HCT116 (cell line): Measurements from ENCODE around the gene PDE6H. TPM values are rescaled to one million over a fixed set of nuclear protein-coding genes. Genes with fewer than 3 reads are reported as not detected.

Source experiments
- ATAC-seq: fragments of 200-7000 bp; cut with Tn5 transposase; 2 replicates; pipeline ENCODE4 v1.9.1; 2020; ENCODE audit warnings: mild to moderate bottlenecking, moderate library complexity
- BruUV-seq: library from RNA; stranded (reverse); fragments of 400-500 nt; replicated peaks from 2 replicates; lab custom pipeline; 2021; lab: Mats Ljungman, UMichigan
- CTCF ChIA-PET: fragments of 300-600 bp; sonication (Branson Sonifier 250); formaldehyde crosslinking; loops from one replicate; lab custom pipeline; 2021; ENCODE audit warnings: antibody characterized with exemption; lab: Charles Lee
- POLR2A ChIA-PET: fragments of 300-600, 350-600 bp; sonication (Branson Sonifier 250); formaldehyde crosslinking; loops from one replicate; lab custom pipeline; 2021; ENCODE audit warnings: antibody characterized with exemption; lab: Charles Lee
- RAD21 ChIA-PET, 2 experiments: fragments of 300-600 bp; sonication (Branson Sonifier 250); formaldehyde crosslinking; loops; one replicate each; lab custom pipeline; 2023; ENCODE audit warnings: low total read pairs in 2 of 2; ENCODE audit not compliant: uncharacterized antibody in 2 of 2, unreplicated experiment in 2 of 2, low non-redundant PET in 1 of 2; lab: Charles Lee
- DNase-seq: peaks from one replicate; pipeline ENCODE4 v3.0.0-alpha.2; 2010; ENCODE audit warnings: low read depth, low spot score
- H2AFZ ChIP-seq: fragments of 200-600 bp; shearing (Covaris generic), sonication (generic); 2 replicates; pipeline ENCODE4 v1.6.1; 2017; ENCODE audit warnings: low read depth, mixed run types, mixed read lengths, antibody characterized with exemption, low read length; ENCODE audit not compliant: poor library complexity, severe bottlenecking
- H3K27ac ChIP-seq: 2 replicates; pipeline ENCODE4 v1.5.1; 2012; ENCODE audit warnings: low read depth, low read length
- H3K27me3 ChIP-seq: fragments of 200-600 bp; sonication (generic); 2 replicates; pipeline ENCODE4 v1.6.1; 2016; ENCODE audit warnings: mixed run types, low read length, mixed read lengths; ENCODE audit not compliant: insufficient read depth
- H3K36me3 ChIP-seq, 2 experiments: fragments of 200-500 bp in 1 of 2; fragments of 200-600 bp in 1 of 2; sonication (Bioruptor generic) in 1 of 2; sonication (generic) in 1 of 2; 2 replicates each; pipeline versions ENCODE4 v1.5.1 to v1.6.1; 2014 to 2016; ENCODE audit warnings: low read length in 2 of 2, inconsistent platforms in 1 of 2, mixed read lengths in 1 of 2, mixed run types in 1 of 2; ENCODE audit not compliant: insufficient read depth in 2 of 2, control insufficient read depth in 1 of 2
- H3K4me1 ChIP-seq, 2 experiments: fragments of 200-600 bp in 1 of 2; sonication (generic) in 1 of 2; 2 replicates each; pipeline versions ENCODE4 v1.5.1 to v1.6.1; 2012 to 2017; ENCODE audit warnings: low read length in 2 of 2, inconsistent platforms in 1 of 2, mild to moderate bottlenecking in 1 of 2, mixed read lengths in 1 of 2, mixed run types in 1 of 2, moderate library complexity in 1 of 2; ENCODE audit not compliant: insufficient read depth in 2 of 2, control insufficient read depth in 1 of 2
- H3K4me2 ChIP-seq: fragments of 200-600 bp; sonication (generic); 2 replicates; pipeline ENCODE4 v1.6.1; 2017; ENCODE audit warnings: mixed run types, low read length, mixed read lengths
- H3K4me3 ChIP-seq, 2 experiments: fragments of 200-600 bp in 1 of 2; sonication (generic) in 1 of 2; replicated peaks in 1 of 2; 2 replicates each; pipeline ENCODE4 v1.5.1; 2011 to 2016; ENCODE audit warnings: low read length in 2 of 2, control low read depth in 1 of 2, low read depth in 1 of 2, mild to moderate bottlenecking in 1 of 2, mixed read lengths in 1 of 2, mixed run types in 1 of 2
- H3K79me2 ChIP-seq: fragments of 200-600 bp; sonication (generic); 2 replicates; pipeline ENCODE4 v1.6.1; 2017; ENCODE audit warnings: mild to moderate bottlenecking, mixed run types, low read length, moderate library complexity, mixed read lengths; ENCODE audit not compliant: insufficient read depth
- H3K9ac ChIP-seq: fragments of 200-600 bp; sonication (generic); 2 replicates; pipeline ENCODE4 v1.6.1; 2016; ENCODE audit warnings: low read length, mixed read lengths
- H3K9me2 ChIP-seq: fragments of 200-600 bp; sonication (generic), shearing (Covaris generic); 2 replicates; pipeline ENCODE4 v1.6.1; 2017; ENCODE audit warnings: mixed run types, mild to moderate bottlenecking, moderate library complexity; ENCODE audit not compliant: insufficient read depth
- H3K9me3 ChIP-seq, 2 experiments: fragments of 200-500 bp in 1 of 2; fragments of 200-600 bp in 1 of 2; sonication (Bioruptor generic) in 1 of 2; sonication (generic) in 1 of 2; 2 replicates each; pipeline ENCODE4 v1.6.1; 2014 to 2017; ENCODE audit warnings: low read length in 2 of 2, mixed read lengths in 2 of 2, inconsistent platforms in 1 of 2, low read depth in 1 of 2, mild to moderate bottlenecking in 1 of 2, mixed run types in 1 of 2, moderate library complexity in 1 of 2; ENCODE audit not compliant: control insufficient read depth in 1 of 2, insufficient read depth in 1 of 2
- H4K20me1 ChIP-seq: fragments of 200-600 bp; sonication (generic), shearing (Covaris generic); 2 replicates; pipeline ENCODE4 v1.6.1; 2017; ENCODE audit warnings: mixed run types, mild to moderate bottlenecking, moderate library complexity; ENCODE audit not compliant: insufficient read depth
- EGR1 ChIP-seq: IDR thresholded peaks from 2 replicates; pipeline ENCODE4 v1.6.1; 2012; ENCODE audit warnings: low read depth
- EZH2 ChIP-seq: fragments of 200-600 bp; sonication (generic); IDR thresholded peaks from 2 replicates; pipeline ENCODE4 v1.6.1; 2017; ENCODE audit warnings: antibody characterized with exemption, mixed run types
- EZH2phosphoT487 ChIP-seq: fragments of 200-600 bp; IDR thresholded peaks from 2 replicates; pipeline ENCODE4 v1.6.1; 2018; ENCODE audit warnings: antibody characterized with exemption, borderline replicate concordance
- JUND ChIP-seq: IDR thresholded peaks from 2 replicates; pipeline ENCODE4 v1.6.1; 2012
- POLR2A ChIP-seq: IDR thresholded peaks from 2 replicates; pipeline ENCODE4 v1.7.0; 2011; ENCODE audit warnings: borderline replicate concordance; ENCODE audit not compliant: insufficient read depth, insufficient read length; ENCODE audit errors: extremely low read depth
- RAD21 ChIP-seq: IDR thresholded peaks from 2 replicates; pipeline ENCODE4 v1.6.1; 2012; ENCODE audit warnings: low read depth, mild to moderate bottlenecking
- REST ChIP-seq: IDR thresholded peaks from 2 replicates; pipeline ENCODE4 v1.6.1; 2012; ENCODE audit warnings: low read depth
- SIN3A ChIP-seq: IDR thresholded peaks from 2 replicates; pipeline ENCODE4 v1.6.1; 2012; ENCODE audit warnings: low read depth
- SRF ChIP-seq: IDR thresholded peaks from 2 replicates; pipeline ENCODE4 v1.6.1; 2012; ENCODE audit warnings: low read depth
- TCF7L2 ChIP-seq: IDR thresholded peaks from 2 replicates; pipeline ENCODE4 v1.7.0; 2011; ENCODE audit warnings: borderline replicate concordance, inconsistent platforms; ENCODE audit not compliant: insufficient read depth, insufficient read length; ENCODE audit errors: extremely low read depth
- YY1 ChIP-seq: IDR thresholded peaks from 2 replicates; pipeline ENCODE4 v1.6.1; 2011; ENCODE audit warnings: low read length, low read depth, moderate library complexity, mild to moderate bottlenecking; ENCODE audit not compliant: insufficient replicate concordance; ENCODE audit errors: extremely low read depth
- ZNF274 ChIP-seq: fragments of 200-500 bp; sonication (Bioruptor generic); IDR thresholded peaks from 2 replicates; pipeline ENCODE4 v1.6.1; 2014; ENCODE audit warnings: mild to moderate bottlenecking, low read depth, low read length, inconsistent platforms
- intact Hi-C: fragments of 100-400 bp; cut with micrococcal nuclease; formaldehyde crosslinking; loops from 2 replicates; pipeline ENCODE4 v1.10.0; 2022
- total RNA-seq: library from RNA; stranded (reverse); gene quantifications from one replicate; pipeline ENCODE4 v1.2.1, GENCODE V29; 2021; ENCODE audit not compliant: unreplicated experiment
- TF ChIP-seq, protein P1 (sequence below): IDR thresholded peaks from 2 replicates; pipeline ENCODE4 v1.6.1; 2012

The PDE6H gene
- total RNA-seq, 1 experiment from 2014 or later: not detected

GRCh38 chr12:14927267-14927666 lies 45.6 kb upstream of the PDE6H start:
- Histone ChIP-seq H3K9ac (no peak overlapping the region), H3K27me3 (no peaks in the 10 kb centered on the region), H3K27ac (no peak overlapping the region), H3K4me3 (no peak overlapping the region), H4K20me1 (no peaks in the 10 kb centered on the region), H3K9me2 (no peaks in the 10 kb centered on the region), H3K79me2 (no peaks in the 10 kb centered on the region), H3K4me2 (no peak overlapping the region), H3K36me3 (no peaks in the 10 kb centered on the region), H2AFZ (no peak overlapping the region), H3K4me1 (peaks cover 16 to 23% of the 10 kb centered on the region in 2 experiments; a peak in 3 of 4 replicates), H3K9me3 (no peaks in the 10 kb centered on the region)
- CTCF ChIA-PET: no interaction called here
- BruUV-seq: no TSS peak
- TF ChIP-seq EGR1 (no peak), SIN3A (no peak), EZH2phosphoT487 (no peak), EZH2 (no peak), TCF7L2 (no peak), RAD21 (no peak), POLR2A (no peak), YY1 (no peak), ZNF274 (no peak), SRF (no peak), JUND (no peak), REST (no peak)
- TF ChIP-seq, protein P1, sequence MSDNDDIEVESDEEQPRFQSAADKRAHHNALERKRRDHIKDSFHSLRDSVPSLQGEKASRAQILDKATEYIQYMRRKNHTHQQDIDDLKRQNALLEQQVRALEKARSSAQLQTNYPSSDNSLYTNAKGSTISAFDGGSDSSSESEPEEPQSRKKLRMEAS: no peak
- POLR2A ChIA-PET: no interaction called here
- RAD21 ChIA-PET: interaction anchor here in 1 of 2 experiments (0.6 kb wide), 1 partner anchor 601 kb away, joined by 3 read pairs; no protein-coding TSS in a partner anchor
- DNase-seq: no peak
- intact Hi-C loops: no loop called here
- ATAC-seq: no peak
